ENCODE data around the gene LGALS4.
"Not testable (repeated sequence)": the region's sequence is repeated elsewhere in the genome, so short reads cannot be mapped to it uniquely, and the experiment has no call there.

The LGALS4 gene

GRCh38 chr19:38760805-38761517 is 51.8 kb downstream of the LGALS4 start:
- H3K27ac Mint-ChIP-seq; DNase-seq (ENCODE audit: low spot score in 2 of 2); H3K9me3 Mint-ChIP-seq; H3K36me3 Mint-ChIP-seq; H3K4me1 Mint-ChIP-seq; H3K4me3 Mint-ChIP-seq; ATAC-seq: not testable (repeated sequence)

- H3K4me1 Mint-ChIP-seq, result no peaks in the 10 kb centered on the region
- H3K4me3 Mint-ChIP-seq, result no peak overlapping the region
Observed at GRCh38 chr19:38759590-38760003, 53.1 kb downstream of the LGALS4 start.

GRCh38 chr19:38754196-38754595 is 58.5 kb downstream of the LGALS4 start:
- not testable (repeated sequence) for H3K4me3 Mint-ChIP-seq; H3K9me3 Mint-ChIP-seq; H3K36me3 Mint-ChIP-seq; H3K4me1 Mint-ChIP-seq; ATAC-seq; H3K27ac Mint-ChIP-seq; DNase-seq (ENCODE audit: low spot score in 2 of 2)

More at GRCh38 chr19:38759590-38760003, 53.1 kb downstream of the LGALS4 start:
- DNase-seq (ENCODE audit: low spot score in 2 of 2) (no peak), ATAC-seq (no peak)
- Mint-ChIP-seq H3K9me3 (no peaks in the 10 kb centered on the region), H3K27ac (no peak overlapping the region), H3K36me3 (no peaks in the 10 kb centered on the region)

GRCh38 chr19:38753783-38754182 is 59.0 kb downstream of the LGALS4 start:
- not testable (repeated sequence) for H3K9me3 Mint-ChIP-seq; DNase-seq (ENCODE audit: low spot score in 2 of 2)

More at GRCh38 chr19:38753783-38754182, 59.0 kb downstream of the LGALS4 start:
- not testable (repeated sequence) for H3K4me3 Mint-ChIP-seq, H3K27ac Mint-ChIP-seq, H3K4me1 Mint-ChIP-seq, ATAC-seq, H3K36me3 Mint-ChIP-seq
